ENCODE measurements around the gene PDGFC.

Gene PDGFC

DNA sequence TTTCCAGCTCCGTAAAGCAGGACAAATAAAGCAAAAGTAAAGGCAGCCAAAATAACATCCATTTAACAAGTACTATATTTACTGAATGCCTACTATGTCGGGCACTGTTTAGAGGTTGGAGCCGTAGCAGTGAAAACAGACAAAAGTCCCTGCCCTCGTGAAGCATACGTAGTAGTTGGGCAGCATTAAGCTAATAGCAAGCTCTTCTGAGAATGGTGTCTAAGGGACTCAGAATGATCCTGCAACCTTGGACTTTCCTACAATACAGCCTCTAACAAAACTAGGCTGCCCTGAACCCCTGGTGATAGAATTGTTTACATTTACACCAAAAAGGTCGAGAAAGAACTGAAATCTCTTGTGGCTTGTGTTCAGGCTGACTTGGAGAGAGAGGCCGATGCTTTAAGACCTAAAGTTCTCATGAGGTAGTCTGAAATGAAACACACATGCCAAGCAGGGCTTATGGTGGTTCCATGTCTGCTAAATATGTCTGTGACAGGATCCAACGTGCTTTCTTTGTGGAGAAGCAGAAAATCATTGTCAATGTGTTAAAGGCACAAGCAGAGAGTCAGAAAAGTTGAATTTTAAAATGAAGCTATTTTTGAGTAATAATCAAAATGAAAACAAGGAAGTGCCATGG is 898 bp upstream of the PDGFC start:
- Histone ChIP-seq H3K4me1 (ENCODE audit: insufficient read depth, low read length, severe bottlenecking) (no peaks in the 10 kb centered on the region), H3K27ac (ENCODE audit: low read depth, low read length, poor library complexity, severe bottlenecking) (no peak overlapping the region), H2AFZ (ENCODE audit: low read length) (no peak overlapping the region)

GRCh38 chr4:156971165-156971675 is 379 bp downstream of the PDGFC start:
- Histone ChIP-seq H3K4me3 (ENCODE audit: low read depth, low read length, poor library complexity, severe bottlenecking) (no peak overlapping the region), H4K20me1 (ENCODE audit: insufficient read depth, low read length) (no peaks in the 10 kb centered on the region), H3K9me2 (ENCODE audit: low read depth, low read length) (no peaks in the 10 kb centered on the region), H3F3A (ENCODE audit: insufficient read depth, low read length) (no peaks in the 10 kb centered on the region), H3K36me3 (ENCODE audit: insufficient read depth, low read length) (no peaks in the 10 kb centered on the region), H3K27me3 (ENCODE audit: insufficient read depth, low read length) (no peaks in the 10 kb centered on the region), H3K9me3 (ENCODE audit: low read length) (no peaks in the 10 kb centered on the region), H3K4me2 (ENCODE audit: low read length) (no peak overlapping the region), H2AFZ (ENCODE audit: low read length) (no peak overlapping the region), H3K27ac (ENCODE audit: low read depth, low read length, poor library complexity, severe bottlenecking) (no peak overlapping the region), H3K9ac (ENCODE audit: low read length) (no peak overlapping the region), H3K4me1 (ENCODE audit: insufficient read depth, low read length, severe bottlenecking) (no peaks in the 10 kb centered on the region), H3K79me2 (ENCODE audit: insufficient read depth, low read length) (no peaks in the 10 kb centered on the region)
- TF ChIP-seq EZH2 (IDR thresholded peaks at IDR 0.05; ENCODE audit: borderline replicate concordance, low read length) (no peak), CTCF (IDR thresholded peaks at IDR 0.05; ENCODE audit: low read length) (no peak)

More for the DNA sequence above, 898 bp upstream of the PDGFC start:
- H3K9me2 ChIP-seq (ENCODE audit: low read depth, low read length) = no peaks in the 10 kb centered on the region
- H3F3A ChIP-seq (ENCODE audit: insufficient read depth, low read length) = no peaks in the 10 kb centered on the region
- H3K9me3 ChIP-seq (ENCODE audit: low read length) = no peaks in the 10 kb centered on the region
- H3K36me3 ChIP-seq (ENCODE audit: insufficient read depth, low read length) = no peaks in the 10 kb centered on the region
- no peaks in the 10 kb centered on the region for H4K20me1 ChIP-seq (ENCODE audit: insufficient read depth, low read length)
- no peaks in the 10 kb centered on the region for H3K27me3 ChIP-seq (ENCODE audit: insufficient read depth, low read length)
- TF ChIP-seq CTCF (IDR thresholded peaks at IDR 0.05; ENCODE audit: low read length) (no peak), EZH2 (IDR thresholded peaks at IDR 0.05; ENCODE audit: borderline replicate concordance, low read length) (no peak)
- H3K79me2 ChIP-seq (ENCODE audit: insufficient read depth, low read length) = no peaks in the 10 kb centered on the region
- no peak overlapping the region for H3K9ac ChIP-seq (ENCODE audit: low read length)
- H3K4me2 ChIP-seq (ENCODE audit: low read length) = no peak overlapping the region
- no peak overlapping the region for H3K4me3 ChIP-seq (ENCODE audit: low read depth, low read length, poor library complexity, severe bottlenecking)

GRCh38 chr4:156970501-156971164 is 966 bp downstream of the PDGFC start:
- H3K4me3 ChIP-seq (ENCODE audit: low read depth, low read length, poor library complexity, severe bottlenecking) = no peak overlapping the region
- no peak overlapping the region for H2AFZ ChIP-seq (ENCODE audit: low read length)
- no peak for TF ChIP-seq EZH2 (IDR thresholded peaks at IDR 0.05; ENCODE audit: borderline replicate concordance, low read length)
- no peak for TF ChIP-seq CTCF (IDR thresholded peaks at IDR 0.05; ENCODE audit: low read length)
- no peak overlapping the region for H3K4me2 ChIP-seq (ENCODE audit: low read length)
- H4K20me1 ChIP-seq (ENCODE audit: insufficient read depth, low read length) = no peaks in the 10 kb centered on the region
- H3F3A ChIP-seq (ENCODE audit: insufficient read depth, low read length) = no peaks in the 10 kb centered on the region
- no peaks in the 10 kb centered on the region for H3K27me3 ChIP-seq (ENCODE audit: insufficient read depth, low read length)
- no peaks in the 10 kb centered on the region for H3K9me3 ChIP-seq (ENCODE audit: low read length)
- H3K9ac ChIP-seq (ENCODE audit: low read length) = no peak overlapping the region
- no peaks in the 10 kb centered on the region for H3K4me1 ChIP-seq (ENCODE audit: insufficient read depth, low read length, severe bottlenecking)
- no peaks in the 10 kb centered on the region for H3K36me3 ChIP-seq (ENCODE audit: insufficient read depth, low read length)
- H3K27ac ChIP-seq (ENCODE audit: low read depth, low read length, poor library complexity, severe bottlenecking) = no peak overlapping the region
- H3K9me2 ChIP-seq (ENCODE audit: low read depth, low read length) = no peaks in the 10 kb centered on the region
- H3K79me2 ChIP-seq (ENCODE audit: insufficient read depth, low read length) = no peaks in the 10 kb centered on the region

Measured in OCI-LY1 (cell line).